ENCODE measurements around the gene BRSK1.

- no peak for TF ChIP-seq MAX (IDR thresholded peaks at IDR 0.05)
- TF ChIP-seq ZC3H11A (IDR thresholded peaks at IDR 0.05): no peak
- no peak for TF ChIP-seq CTCF (IDR thresholded peaks at IDR 0.05)
- TF ChIP-seq BCL3 (IDR thresholded peaks at IDR 0.05): no peak
- TF ChIP-seq RARB (CRISPR knock-in tag; IDR thresholded peaks at IDR 0.05): no peak
- no peak for TF ChIP-seq NFE2L2 (conservative IDR thresholded peaks at IDR 0.05; ENCODE audit: low read length)
- no peak for TF ChIP-seq RNF2 (IDR thresholded peaks at IDR 0.05; ENCODE audit: borderline replicate concordance, low read depth)
- no peak for TF ChIP-seq USF2 (IDR thresholded peaks at IDR 0.05)
Observed at GRCh38 chr19:55283548-55284377, at the start of gene BRSK1.

All from A549 (cell line).